HTERT RPE-1 (cell line): ENCODE results near the gene MAPK11.

ENCODE experiments used
- in situ Hi-C: fragments of 300-500 bp; cut with MboI; formaldehyde crosslinking; loops from 4 replicates; pipeline ENCODE4 v1.14.3; 2020; ENCODE audit warnings: low sequenced_read_pairs

Gene MAPK11

DNA sequence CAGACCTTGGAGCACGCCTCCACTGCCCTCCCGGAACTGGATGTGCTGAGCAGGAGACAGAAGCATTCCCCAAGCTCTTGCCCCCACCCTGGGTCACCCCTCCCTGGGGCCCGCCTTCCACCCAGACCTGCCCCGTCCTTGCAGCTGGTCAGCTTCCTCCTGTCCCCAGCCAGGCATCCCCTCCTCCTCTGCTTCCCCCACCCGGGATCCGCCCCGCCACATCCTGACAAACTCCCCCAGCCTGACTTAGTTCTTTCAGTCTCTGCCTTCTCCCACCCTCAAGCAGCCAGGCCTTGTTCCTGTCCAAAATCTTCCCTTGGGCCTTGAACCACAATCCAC, 38.4 kb upstream of the MAPK11 start:
- in situ Hi-C loops = no loop called here

GRCh38 chr22:50307890-50308596, 37.9 kb upstream of the MAPK11 start:
- in situ Hi-C loops = no loop called here

DNA sequence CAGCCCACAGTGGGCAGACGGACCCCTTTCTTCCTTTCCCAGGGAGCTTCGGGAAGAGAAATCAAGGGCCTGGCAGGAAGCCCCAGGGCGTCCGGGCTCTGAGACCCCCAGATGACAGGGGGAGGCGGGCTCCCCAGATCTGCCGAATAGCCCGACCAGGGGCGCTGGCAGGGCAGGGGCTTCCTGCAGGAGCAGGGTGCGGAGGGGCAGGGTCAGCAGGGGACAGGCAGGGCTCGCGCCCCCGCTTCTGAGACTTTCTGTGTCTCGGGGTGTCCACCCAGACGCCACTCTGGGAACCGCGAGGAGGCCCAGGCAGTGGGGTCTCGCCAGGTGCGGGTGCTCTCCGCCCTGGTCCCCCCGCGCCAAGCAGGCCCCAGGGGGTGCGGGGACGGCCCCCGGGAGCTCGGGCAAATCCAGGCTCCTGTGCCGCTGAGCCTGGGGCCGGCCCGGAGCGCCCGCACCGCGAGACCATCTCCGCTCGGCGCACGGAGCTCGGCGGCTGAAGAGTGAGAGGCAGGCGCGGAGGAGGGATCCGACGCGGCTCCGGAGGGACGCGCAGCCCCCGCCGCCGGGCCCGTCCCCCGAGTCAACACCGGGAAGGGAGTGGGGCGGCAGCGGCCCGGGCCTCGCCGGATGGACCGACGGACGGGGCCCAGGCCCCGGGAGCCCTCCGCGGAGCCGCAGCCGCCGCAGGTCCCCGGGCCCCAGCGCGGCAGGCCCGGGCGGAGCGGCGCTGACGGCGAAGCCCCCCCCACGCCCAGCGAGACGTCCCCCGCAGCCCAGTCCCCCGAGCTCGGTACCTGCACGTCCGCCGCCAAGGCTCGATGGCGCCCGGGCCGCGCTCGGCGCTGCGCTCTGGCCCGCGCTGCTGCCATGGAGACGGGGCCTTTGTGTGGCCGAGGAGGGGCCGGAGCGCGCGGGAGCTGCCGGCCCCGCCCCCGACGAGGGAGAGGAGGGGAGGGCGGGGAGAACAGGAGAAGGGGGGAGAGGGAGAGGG, 36.9 kb upstream of the MAPK11 start, which contains the start of gene PLXNB2:
Gene PLXNB2 (minus strand): TSS at position 894 of the 997 bp plus-strand sequence. CDS start 17,062 bp downstream, outside the sequence.
- in situ Hi-C loops = no loop called here

- in situ Hi-C loops = no loop called here
Measured at GRCh38 chr22:50305923-50306566, 35.9 kb upstream of the MAPK11 start.

DNA sequence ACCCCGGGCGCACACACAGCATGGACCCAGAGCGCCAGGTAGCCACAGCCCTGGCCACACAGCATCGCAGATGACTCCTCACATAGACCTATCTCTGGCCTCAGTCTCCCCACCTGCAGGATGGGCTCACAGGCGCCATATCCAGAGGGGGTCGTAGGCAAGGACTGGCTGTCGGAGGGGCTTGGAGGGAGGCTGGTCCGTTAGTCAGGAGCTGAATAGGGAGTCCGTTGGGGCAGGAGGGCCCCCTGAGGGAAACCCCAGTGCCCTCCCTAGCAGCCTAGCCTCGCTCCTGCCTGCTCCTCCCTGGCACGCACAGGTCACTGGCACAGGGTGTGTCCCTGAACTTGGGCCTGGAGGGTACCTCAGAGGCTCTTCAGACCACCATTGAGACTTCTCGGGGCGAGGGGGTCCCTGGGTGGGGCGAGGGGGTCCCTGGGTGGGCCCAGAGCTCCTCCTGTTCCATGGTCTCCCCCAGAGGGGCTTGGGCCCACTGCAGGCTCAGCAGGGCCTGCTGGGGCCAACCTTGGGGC, 35.3 kb upstream of the MAPK11 start:
- in situ Hi-C loops = no loop called here

DNA sequence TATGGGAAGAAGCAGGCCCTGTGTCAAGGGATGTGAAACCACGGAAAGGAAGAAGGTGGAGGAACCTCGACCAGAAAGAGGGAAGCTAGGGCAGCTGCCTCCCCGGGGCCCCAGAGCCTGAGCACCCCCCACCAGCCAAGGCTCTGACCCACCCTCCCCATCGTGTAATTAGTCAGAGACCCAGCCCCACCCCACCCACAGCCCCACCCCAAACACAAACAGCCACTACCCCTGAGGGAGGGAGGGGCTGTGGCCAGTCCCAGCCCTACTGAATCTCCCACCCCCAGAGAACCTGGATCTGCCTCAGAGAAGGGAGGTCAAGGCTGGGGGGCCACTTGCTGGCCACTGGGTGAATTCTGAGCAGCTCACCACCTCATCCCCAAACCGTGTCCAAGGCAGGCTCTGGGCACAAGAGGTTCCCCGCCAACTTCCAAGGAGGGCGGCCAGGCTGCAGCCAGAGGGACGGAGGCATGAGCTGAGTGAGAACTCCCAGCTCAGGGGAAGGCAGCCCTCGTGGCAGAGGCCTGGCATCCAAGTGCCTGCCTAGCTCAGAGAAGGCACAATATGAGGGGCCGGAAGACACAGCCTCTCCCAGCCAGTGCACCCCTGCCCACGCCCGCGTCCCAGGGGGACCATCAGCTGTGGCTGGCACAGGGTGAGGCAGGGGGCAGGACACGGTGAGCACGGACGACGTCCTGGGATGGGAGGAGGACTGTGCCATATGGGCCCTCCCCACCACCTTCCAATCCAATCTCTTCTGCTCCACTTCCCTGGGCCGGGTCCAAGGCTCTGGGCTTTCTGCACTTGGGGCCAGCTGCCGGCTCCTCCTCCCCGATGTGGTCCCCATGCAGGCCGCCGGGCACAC, 34.6 kb upstream of the MAPK11 start:
- in situ Hi-C loops = no loop called here

GRCh38 chr22:50303848-50304527, 33.8 kb upstream of the MAPK11 start:
- in situ Hi-C loops = no loop called here

GRCh38 chr22:50303515-50303847, 33.3 kb upstream of the MAPK11 start:
- in situ Hi-C loops = no loop called here

DNA sequence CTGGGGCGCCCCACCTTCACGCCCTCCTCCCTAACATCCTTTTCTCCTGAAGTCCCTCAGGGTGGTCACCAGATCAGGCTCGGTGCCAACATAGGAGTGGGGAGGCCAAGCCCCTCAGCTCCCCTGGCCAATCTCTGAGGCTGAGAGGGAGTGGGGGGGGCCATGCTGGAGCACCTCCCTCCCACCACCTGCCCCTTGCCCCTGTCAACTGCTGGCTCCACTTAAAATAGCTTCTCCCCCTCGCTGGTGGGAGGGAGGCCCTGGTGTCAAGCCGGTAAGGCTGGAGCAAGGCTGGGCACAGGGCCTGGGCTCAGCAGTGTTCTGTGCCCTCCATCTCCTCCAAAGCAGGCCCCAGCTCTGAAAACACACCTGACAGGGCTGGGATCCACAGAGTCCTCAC, 32.4 kb upstream of the MAPK11 start:
- in situ Hi-C loops = no loop called here

- in situ Hi-C loops = no loop called here
Measured at GRCh38 chr22:50302041-50302541, 31.9 kb upstream of the MAPK11 start.

- in situ Hi-C loops = no loop called here
Measured at GRCh38 chr22:50301581-50301991, 31.4 kb upstream of the MAPK11 start.

DNA sequence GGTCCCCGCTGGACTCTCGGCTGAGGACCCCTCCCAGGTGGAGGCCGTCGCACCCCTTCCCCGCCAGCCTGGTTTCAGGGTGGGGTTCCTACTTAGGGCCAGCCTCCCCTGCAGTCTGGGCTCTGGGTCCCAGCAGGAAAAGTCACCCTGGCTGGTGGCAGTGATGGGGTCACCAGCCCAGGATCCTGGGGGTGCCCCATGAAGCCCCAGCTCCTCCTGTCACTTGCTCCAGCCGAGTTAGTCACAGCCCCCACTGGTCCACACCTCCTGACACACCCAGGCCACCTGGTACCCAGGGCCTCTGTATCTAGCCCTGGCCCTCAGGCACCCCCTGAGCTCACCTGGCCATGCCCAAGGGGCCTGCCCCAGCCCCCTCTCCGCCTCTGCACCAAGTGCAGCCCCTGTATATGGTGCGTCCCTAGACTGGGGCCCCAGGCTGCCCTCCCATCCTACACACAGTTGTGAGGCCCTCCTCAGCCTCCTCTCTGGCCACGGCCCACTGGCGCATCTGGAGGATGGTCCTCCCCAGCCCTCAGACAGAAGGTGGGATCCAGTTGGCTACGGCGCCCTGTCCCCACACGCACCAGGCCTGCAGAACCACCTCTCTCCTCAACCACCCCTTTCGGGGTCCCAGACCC, 30.6 kb upstream of the MAPK11 start:
- in situ Hi-C loops = no loop called here

DNA sequence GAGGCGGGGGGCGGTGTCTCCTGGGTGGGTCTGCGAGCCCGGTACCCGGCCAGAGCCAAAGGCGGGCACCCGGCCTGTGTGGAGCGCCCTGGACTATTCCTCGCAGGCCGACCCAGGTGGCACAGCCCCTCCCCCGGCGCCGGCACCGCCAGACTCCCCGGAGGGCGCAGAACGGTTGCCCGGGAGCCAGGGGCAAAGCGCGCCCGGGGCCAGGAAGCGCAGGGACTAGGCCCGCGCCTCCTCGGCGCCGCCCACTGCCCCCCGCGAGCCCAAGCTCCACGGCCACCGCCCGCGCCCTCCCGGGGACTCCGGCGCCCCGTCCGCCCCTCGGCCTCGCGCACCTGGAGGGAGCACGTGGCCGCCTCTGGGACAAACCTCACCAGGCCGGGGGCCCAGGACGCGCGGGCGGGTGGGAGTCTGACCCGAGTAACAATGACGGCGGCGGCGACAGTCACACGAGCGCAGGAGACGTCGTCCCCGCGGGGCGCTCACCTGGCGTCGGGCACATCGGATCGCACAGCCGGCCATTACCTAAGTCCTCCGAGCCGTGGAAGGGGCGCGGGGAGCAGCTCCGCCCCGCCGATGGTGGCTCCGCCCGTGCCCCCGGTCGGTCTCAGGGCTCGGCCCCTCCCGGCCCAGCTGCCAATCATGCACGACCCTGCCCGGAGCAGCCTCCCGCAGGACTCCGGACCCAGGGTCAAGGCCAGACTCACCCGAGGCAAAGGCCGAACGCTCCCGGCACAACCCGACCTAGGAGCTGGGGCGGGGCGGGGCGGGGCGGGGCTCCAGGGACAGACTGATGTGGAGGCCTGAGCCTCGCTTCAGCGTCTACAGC, 29.8 kb upstream of the MAPK11 start:
- in situ Hi-C loops = no loop called here

DNA sequence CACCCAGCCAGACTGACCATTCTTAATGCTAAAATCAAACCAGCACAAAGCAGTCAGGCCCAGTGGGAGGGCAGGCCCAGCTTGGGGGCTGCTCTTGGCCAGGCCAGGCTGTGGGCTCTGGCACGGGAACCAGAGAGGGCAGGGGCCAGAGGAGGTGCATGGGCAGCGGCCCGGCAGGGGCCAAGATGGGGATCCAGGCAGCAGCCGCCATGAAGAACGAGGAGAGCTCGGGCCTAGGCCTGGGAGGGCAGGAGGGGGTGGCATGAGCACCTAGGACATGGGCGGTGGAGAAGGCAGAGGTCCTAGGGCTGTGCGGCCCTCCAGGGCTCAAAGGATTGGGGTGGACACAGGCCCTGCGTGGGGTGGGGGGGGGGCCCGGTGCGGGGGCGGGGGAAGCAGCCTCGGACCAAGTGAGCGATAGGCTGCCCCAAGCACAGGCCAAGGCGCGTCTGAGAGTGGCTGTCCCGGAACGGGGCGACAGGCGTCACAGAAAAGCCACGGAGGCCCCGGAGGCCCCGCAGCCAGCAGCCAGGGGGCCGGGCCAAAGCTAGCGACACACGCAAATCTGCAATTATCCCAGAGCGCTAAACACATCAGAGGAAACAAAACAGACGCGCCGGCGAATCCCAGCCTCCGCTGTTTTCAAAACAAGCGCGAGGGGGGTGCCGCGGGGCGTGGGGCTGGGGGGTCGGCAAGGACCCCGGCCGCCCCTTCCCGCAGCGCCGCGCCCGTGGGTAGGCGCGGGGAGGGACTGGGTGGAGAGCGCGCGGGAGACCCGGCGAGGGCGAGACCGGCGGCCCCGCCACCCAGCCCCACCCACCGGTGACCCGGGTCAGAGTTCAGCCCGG, 29.0 kb upstream of the MAPK11 start:
- in situ Hi-C loops = no loop called here

GRCh38 chr22:50298266-50298637, 28.1 kb upstream of the MAPK11 start:
- in situ Hi-C loops = no loop called here

- in situ Hi-C loops = no loop called here
Measured at GRCh38 chr22:50297510-50298265, 27.5 kb upstream of the MAPK11 start.
